Measurements from ENCODE around the gene UHMK1. TPM values are rescaled to one million over a fixed set of nuclear protein-coding genes. Genes with fewer than 3 reads are reported as not detected.
A peak's percentile ranks its signal among the peaks of the same experiment; 100 is the strongest.

The UHMK1 gene
- total and polyA plus RNA-seq, 5 donors, result 8.4 to 26.3 (median 24.6) TPM

GRCh38 chr1:162527314-162527713 lies 29.7 kb downstream of the UHMK1 start:
- intact Hi-C loops (cut with DNase I), result no loop called here
- DNase-seq (no peak), ATAC-seq (no peak)
- Histone ChIP-seq H3K27ac (ENCODE audit: low read length) (no peak overlapping the region), H3K4me3 (ENCODE audit: low read length) (no peak overlapping the region), H3K27me3 (ENCODE audit: control insufficient read depth, insufficient read depth) (no peaks in the 10 kb centered on the region), H3K9me3 (ENCODE audit: control insufficient read depth, low read length) (no peaks in the 10 kb centered on the region), H3K4me1 (ENCODE audit: control insufficient read depth, insufficient read depth, low read length) (no peaks in the 10 kb centered on the region)

GRCh38 chr1:162530307-162530987 lies 32.8 kb downstream of the UHMK1 start:
- Histone ChIP-seq H3K27me3 (ENCODE audit: control insufficient read depth, insufficient read depth) (no peaks in the 10 kb centered on the region), H3K4me3 (ENCODE audit: low read length) (no peak overlapping the region), H3K27ac (ENCODE audit: low read length) (no peak overlapping the region), H3K9me3 (ENCODE audit: control insufficient read depth, low read length) (no peaks in the 10 kb centered on the region), H3K4me1 (ENCODE audit: control insufficient read depth, insufficient read depth, low read length) (no peaks in the 10 kb centered on the region)
- no peak for ATAC-seq
- 79% methylated on average over 7 of the region's 7 CpGs for WGBS
- intact Hi-C loops (cut with DNase I), result no loop called here
- DNase-seq, result no peak

DNA sequence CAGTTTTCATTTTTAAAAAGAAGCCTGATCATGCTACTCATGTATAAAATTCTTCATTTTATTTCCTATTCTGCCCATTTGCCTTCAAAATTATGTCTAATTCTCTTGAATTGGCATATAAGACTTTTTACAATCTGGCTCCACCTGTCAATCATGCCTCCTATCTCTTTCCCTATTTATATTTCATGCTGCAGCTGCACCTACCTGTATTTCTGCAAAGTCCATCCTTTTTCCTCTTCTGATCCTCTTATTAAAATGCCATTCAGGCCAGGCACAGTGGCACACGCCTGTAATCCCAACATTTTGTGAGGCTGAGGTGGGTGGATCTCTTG lies 33.3 kb downstream of the UHMK1 start:
- no peak overlapping the region for H3K27ac ChIP-seq (ENCODE audit: low read length)
- no peaks in the 10 kb centered on the region for H3K27me3 ChIP-seq (ENCODE audit: control insufficient read depth, insufficient read depth)
- no peaks in the 10 kb centered on the region for H3K9me3 ChIP-seq (ENCODE audit: control insufficient read depth, low read length)
- no peaks in the 10 kb centered on the region for H3K4me1 ChIP-seq (ENCODE audit: control insufficient read depth, insufficient read depth, low read length)
- no peak overlapping the region for H3K4me3 ChIP-seq (ENCODE audit: low read length)
- ATAC-seq (no peak), DNase-seq (no peak)
- WGBS, result 100% methylated on average over 1 of the region's 1 CpG
- intact Hi-C loops (cut with DNase I), result no loop called here

GRCh38 chr1:162535501-162535900 lies 37.9 kb downstream of the UHMK1 start:
- Histone ChIP-seq H3K27me3 (ENCODE audit: control insufficient read depth, insufficient read depth) (no peaks in the 10 kb centered on the region), H3K4me1 (ENCODE audit: control insufficient read depth, insufficient read depth, low read length) (no peaks in the 10 kb centered on the region), H3K9me3 (ENCODE audit: control insufficient read depth, low read length) (no peaks in the 10 kb centered on the region), H3K4me3 (ENCODE audit: low read length) (no peak overlapping the region), H3K27ac (ENCODE audit: low read length) (no peak overlapping the region)
- no peak for DNase-seq
- ATAC-seq, result no peak
- intact Hi-C loops (cut with DNase I), result no loop called here
- WGBS, result 58% methylated on average over 1 of the region's 1 CpG

- intact Hi-C loops (cut with DNase I), result no loop called here
- WGBS, result 93% methylated on average over 2 of the region's 2 CpGs
- Histone ChIP-seq H3K27me3 (ENCODE audit: control insufficient read depth, insufficient read depth) (no peaks in the 10 kb centered on the region), H3K4me1 (ENCODE audit: control insufficient read depth, insufficient read depth, low read length) (no peaks in the 10 kb centered on the region), H3K4me3 (ENCODE audit: low read length) (no peak overlapping the region), H3K27ac (ENCODE audit: low read length) (no peak overlapping the region), H3K9me3 (ENCODE audit: control insufficient read depth, low read length) (no peaks in the 10 kb centered on the region)
- no peak for DNase-seq
- no peak for ATAC-seq
These were observed 38.9 kb downstream of the UHMK1 start for GRCh38 chr1:162536511-162536910.

GRCh38 chr1:162537216-162537615 lies 39.6 kb downstream of the UHMK1 start:
- no peaks in the 10 kb centered on the region for H3K4me1 ChIP-seq (ENCODE audit: control insufficient read depth, insufficient read depth, low read length)
- ATAC-seq (no peak), DNase-seq (no peak)
- H3K27me3 ChIP-seq (ENCODE audit: control insufficient read depth, insufficient read depth), result no peaks in the 10 kb centered on the region
- WGBS, result 79% methylated on average over 2 of the region's 2 CpGs
- no peak overlapping the region for H3K4me3 ChIP-seq (ENCODE audit: low read length)
- no peak overlapping the region for H3K27ac ChIP-seq (ENCODE audit: low read length)
- no peaks in the 10 kb centered on the region for H3K9me3 ChIP-seq (ENCODE audit: control insufficient read depth, low read length)
- intact Hi-C loops (cut with DNase I), result no loop called here

- H3K4me1 ChIP-seq (ENCODE audit: control insufficient read depth, insufficient read depth, low read length), result no peaks in the 10 kb centered on the region
- H3K27ac ChIP-seq (ENCODE audit: low read length), result no peak overlapping the region
- intact Hi-C loops (cut with DNase I), result no loop called here
- 88% methylated on average over 1 of the region's 1 CpG for WGBS
- DNase-seq (no peak), ATAC-seq (no peak)
- H3K4me3 ChIP-seq (ENCODE audit: low read length), result no peak overlapping the region
- no peaks in the 10 kb centered on the region for H3K9me3 ChIP-seq (ENCODE audit: control insufficient read depth, low read length)
- H3K27me3 ChIP-seq (ENCODE audit: control insufficient read depth, insufficient read depth), result no peaks in the 10 kb centered on the region
These were observed 41.3 kb downstream of the UHMK1 start for GRCh38 chr1:162538815-162539431.

- ATAC-seq (peak; percentile 90 to 96), DNase-seq (peak in 2 of 3 donors; percentile 73 to 76)
- H3K4me1 ChIP-seq (ENCODE audit: control insufficient read depth, insufficient read depth, low read length), result no peaks in the 10 kb centered on the region
- no peaks in the 10 kb centered on the region for H3K9me3 ChIP-seq (ENCODE audit: control insufficient read depth, low read length)
- WGBS, result 63% methylated on average over 5 of the region's 5 CpGs
- H3K27me3 ChIP-seq (ENCODE audit: control insufficient read depth, insufficient read depth), result no peaks in the 10 kb centered on the region
- H3K27ac ChIP-seq (ENCODE audit: low read length), result peak overlapping the region; percentile 30
- H3K4me3 ChIP-seq (ENCODE audit: low read length), result no peak overlapping the region
- intact Hi-C loops (cut with DNase I), result no loop called here
These were observed 44.1 kb downstream of the UHMK1 start for GRCh38 chr1:162541619-162542141.

DNA sequence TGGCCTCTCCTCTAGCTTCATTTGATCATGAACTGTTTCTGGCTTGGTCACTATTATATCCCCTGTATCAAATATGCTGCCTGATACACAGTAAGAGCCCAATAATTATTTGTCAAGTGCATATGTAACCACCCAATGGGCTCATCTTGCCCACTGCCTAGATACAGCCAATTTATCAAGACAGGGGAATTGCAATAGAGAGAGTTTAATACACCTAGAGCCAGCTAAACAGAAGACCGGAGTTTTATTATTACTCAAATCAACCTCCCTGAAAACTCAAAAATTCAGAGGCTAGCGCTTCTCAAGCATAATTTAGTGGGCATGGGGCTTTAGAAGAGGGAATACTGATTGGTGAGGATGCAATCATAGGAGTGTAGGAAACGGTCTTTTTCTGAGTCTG lies 45.6 kb downstream of the UHMK1 start:
- H3K4me3 ChIP-seq (ENCODE audit: low read length), result no peak overlapping the region
- no peaks in the 10 kb centered on the region for H3K9me3 ChIP-seq (ENCODE audit: control insufficient read depth, low read length)
- no peaks in the 10 kb centered on the region for H3K27me3 ChIP-seq (ENCODE audit: control insufficient read depth, insufficient read depth)
- DNase-seq (no peak), ATAC-seq (no peak)
- intact Hi-C loops (cut with DNase I), result no loop called here
- no peaks in the 10 kb centered on the region for H3K4me1 ChIP-seq (ENCODE audit: control insufficient read depth, insufficient read depth, low read length)
- 96% methylated on average over 3 of the region's 3 CpGs for WGBS
- H3K27ac ChIP-seq (ENCODE audit: low read length), result no peak overlapping the region

- no peaks in the 10 kb centered on the region for H3K4me1 ChIP-seq (ENCODE audit: control insufficient read depth, insufficient read depth, low read length)
- peak in 2 of 3 donors; percentile 37 to 67 for DNase-seq
- no peak overlapping the region for H3K4me3 ChIP-seq (ENCODE audit: low read length)
- H3K27me3 ChIP-seq (ENCODE audit: control insufficient read depth, insufficient read depth), result no peaks in the 10 kb centered on the region
- 56% methylated on average over 4 of the region's 4 CpGs for WGBS
- H3K27ac ChIP-seq (ENCODE audit: low read length), result no peak overlapping the region
- intact Hi-C loops (cut with DNase I), result no loop called here
- ATAC-seq, result peak; percentile 54 to 68
- H3K9me3 ChIP-seq (ENCODE audit: control insufficient read depth, low read length), result no peaks in the 10 kb centered on the region
These were observed 50.6 kb downstream of the UHMK1 start for GRCh38 chr1:162548170-162548569.

DNA sequence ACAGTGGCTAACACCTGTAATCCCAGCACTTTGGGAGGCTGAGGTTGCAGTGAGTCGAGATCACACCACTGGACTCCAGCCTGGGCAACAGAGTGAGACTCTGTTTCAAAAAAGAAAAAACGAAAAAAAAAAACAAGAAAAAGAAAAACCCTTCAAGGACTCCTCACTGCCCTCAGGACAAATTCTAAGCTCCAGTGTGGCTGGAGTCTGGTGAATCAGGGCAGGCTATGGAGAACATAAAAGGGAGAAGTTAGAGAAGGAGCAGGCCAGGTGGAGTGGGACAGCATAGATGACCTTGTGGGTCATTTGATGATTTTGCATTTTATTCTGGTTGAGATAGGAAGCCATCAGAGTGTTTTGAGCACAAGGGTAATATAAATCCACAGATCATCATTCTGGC lies 51.4 kb downstream of the UHMK1 start:
- DNase-seq (no peak), ATAC-seq (no peak)
- Histone ChIP-seq H3K4me3 (ENCODE audit: low read length) (no peak overlapping the region), H3K9me3 (ENCODE audit: control insufficient read depth, low read length) (no peaks in the 10 kb centered on the region), H3K27ac (ENCODE audit: low read length) (no peak overlapping the region), H3K4me1 (ENCODE audit: control insufficient read depth, insufficient read depth, low read length) (no peaks in the 10 kb centered on the region), H3K27me3 (ENCODE audit: control insufficient read depth, insufficient read depth) (no peaks in the 10 kb centered on the region)
- WGBS, result 70% methylated on average over 2 of the region's 2 CpGs
- intact Hi-C loops (cut with DNase I), result no loop called here
